T-helper 17 cell (primary cell): ENCODE data around the gene KDELR3. TPM values are rescaled to one million over a fixed set of nuclear protein-coding genes. Genes with fewer than 3 reads are reported as not detected.
"Not testable (repeated sequence)": the region's sequence is repeated elsewhere in the genome, so short reads cannot be mapped to it uniquely, and the experiment has no call there.

ENCODE experiments used
- ATAC-seq: fragments of 150-1000 bp; cut with Tn5 transposase; 2 replicates; pipeline ENCODE4 v1.10.0; 2021; ENCODE audit warnings: mild to moderate bottlenecking, moderate library complexity
- DNase-seq, 3 donors: peaks; one replicate each; pipeline versions ENCODE4 v3.0.0 to v3.0.0-alpha.2; 2020 to 2021
- H3K9me3 ChIP-seq: one replicate; pipeline ENCODE4 v1.7.0; 2013; ENCODE audit warnings: low read length, mild to moderate bottlenecking; ENCODE audit not compliant: control insufficient read depth, poor library complexity, severe bottlenecking
- H3K27ac Mint-ChIP-seq: one replicate; pipeline ENCODE4 v1.8.0; 2022; ENCODE audit warnings: mild to moderate bottlenecking, moderate library complexity, mixed read lengths
- H3K27me3 Mint-ChIP-seq: one replicate; pipeline ENCODE4 v1.8.0; 2022; ENCODE audit warnings: mixed read lengths
- H3K36me3 Mint-ChIP-seq: one replicate; pipeline ENCODE4 v1.8.0; 2022; ENCODE audit warnings: low read depth, mixed read lengths
- H3K4me1 Mint-ChIP-seq: one replicate; pipeline ENCODE4 v1.8.0; 2022; ENCODE audit warnings: mild to moderate bottlenecking, mixed read lengths
- H3K4me3 Mint-ChIP-seq: one replicate; pipeline ENCODE4 v1.8.0; 2022; ENCODE audit warnings: mild to moderate bottlenecking, moderate library complexity, mixed read lengths
- total RNA-seq, 4 donors: library from RNA in 2 of 4; stranded (reverse) in 2 of 4; gene quantifications; one replicate each; pipeline ENCODE4 v1.2.3 and lab custom pipeline; 2022 to 2026

The KDELR3 gene
- total RNA-seq, 2 donors from 2014 or later, result not detected

DNA sequence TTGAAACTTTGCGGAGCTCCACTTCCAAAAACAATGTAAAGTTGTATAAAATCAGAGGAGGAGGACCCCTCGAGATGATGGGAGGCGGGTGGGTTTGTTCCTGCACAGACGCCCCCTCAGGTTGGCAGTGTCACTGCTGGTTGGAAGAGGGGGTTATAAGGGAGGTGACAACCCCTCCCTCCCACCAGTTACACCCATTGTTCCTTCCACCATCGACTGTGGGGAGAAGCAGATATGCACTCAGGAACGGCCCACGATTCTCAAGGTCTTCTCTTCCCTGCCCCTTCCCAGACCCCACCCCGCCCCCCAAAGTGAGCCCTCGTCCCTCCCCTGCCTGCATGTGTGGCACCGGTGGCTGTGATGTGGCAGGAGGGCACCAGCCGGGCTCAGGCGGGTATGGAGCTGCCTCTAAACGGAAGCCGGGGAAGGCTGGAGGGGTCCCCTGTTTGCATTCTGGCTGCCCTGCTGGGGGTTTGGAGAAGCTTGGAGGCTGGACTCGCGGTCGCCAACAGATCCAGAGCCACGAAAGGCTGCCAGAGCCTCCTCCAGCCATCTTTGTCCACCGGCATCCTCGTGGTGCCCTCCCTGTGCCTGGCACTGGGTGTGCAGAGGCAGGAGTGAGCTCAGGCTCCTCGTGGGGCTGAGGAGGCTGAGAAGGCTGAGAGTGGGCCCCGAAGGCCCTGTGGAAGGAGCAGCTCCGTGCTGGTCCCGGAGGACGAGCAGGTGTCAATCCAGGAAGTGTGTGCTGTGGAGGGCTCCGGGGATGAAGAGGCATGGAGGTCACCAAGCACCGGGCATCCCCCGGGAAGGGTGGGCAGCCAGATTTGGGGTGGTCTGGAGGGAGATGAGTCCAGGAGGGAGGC is 778 bp downstream of the KDELR3 start:
- no peak for DNase-seq
- no peak overlapping the region for H3K27ac Mint-ChIP-seq
- ATAC-seq, result no peak
- no peaks in the 10 kb centered on the region for H3K36me3 Mint-ChIP-seq
- peak overlapping the region; percentile 75 for H3K4me3 Mint-ChIP-seq
- H3K9me3 ChIP-seq, result no peaks in the 10 kb centered on the region
- H3K4me1 Mint-ChIP-seq, result peaks cover 7% of the 10 kb centered on the region
- peaks cover 35% of the 10 kb centered on the region for H3K27me3 Mint-ChIP-seq

DNA sequence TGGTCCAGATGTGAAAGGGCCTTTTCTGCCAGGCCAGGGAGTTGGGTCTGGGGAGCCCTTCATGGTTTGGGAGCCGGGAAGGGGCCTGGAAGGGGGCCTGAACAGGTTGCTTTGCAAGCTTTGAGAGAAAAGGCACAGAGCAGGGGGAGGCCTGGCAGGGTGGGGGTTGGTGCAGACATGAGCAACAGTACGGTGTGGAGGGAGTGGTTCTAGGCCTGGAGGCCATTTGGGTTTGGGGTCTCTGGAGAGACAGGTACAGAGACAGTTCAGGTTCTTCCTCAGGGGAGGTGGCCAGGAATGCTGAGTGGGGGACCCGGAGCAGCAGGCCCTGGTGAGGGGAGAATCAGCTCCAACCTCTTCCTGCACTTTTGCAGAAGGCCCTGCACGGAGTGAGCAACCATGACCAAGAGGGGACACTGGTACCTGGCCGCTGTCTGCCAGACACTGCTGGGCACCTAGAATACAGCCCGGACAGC is 1.4 kb downstream of the KDELR3 start:
- ATAC-seq, result no peak
- no peak overlapping the region for H3K4me3 Mint-ChIP-seq
- H3K27me3 Mint-ChIP-seq, result peaks cover 29% of the 10 kb centered on the region
- no peak overlapping the region for H3K27ac Mint-ChIP-seq
- peaks cover 7% of the 10 kb centered on the region for H3K4me1 Mint-ChIP-seq
- H3K9me3 ChIP-seq, result no peaks in the 10 kb centered on the region
- DNase-seq, result no peak
- no peaks in the 10 kb centered on the region for H3K36me3 Mint-ChIP-seq

DNA sequence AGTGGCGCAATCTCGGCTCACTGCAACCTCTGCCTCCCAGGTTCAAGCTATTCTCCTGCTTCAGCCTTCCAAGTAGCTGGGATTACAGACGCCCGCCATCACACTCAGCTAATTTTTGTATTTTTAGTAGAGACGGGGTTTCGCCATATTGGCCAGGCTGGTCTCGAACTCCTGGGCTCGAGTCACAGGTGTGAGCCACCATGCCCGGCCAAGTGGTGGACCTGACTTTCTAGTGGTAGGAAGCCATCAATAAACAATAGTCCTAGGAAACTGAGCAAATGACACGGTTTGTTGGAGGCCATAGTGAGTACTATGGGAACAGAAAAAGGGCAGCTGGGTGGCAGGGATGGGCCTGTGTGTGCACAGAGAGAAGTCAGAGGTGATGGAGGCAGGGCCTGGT is 2.3 kb downstream of the KDELR3 start:
- not testable (repeated sequence) for H3K27ac Mint-ChIP-seq, ATAC-seq, H3K9me3 ChIP-seq, DNase-seq, H3K36me3 Mint-ChIP-seq, H3K4me1 Mint-ChIP-seq
- Mint-ChIP-seq H3K27me3 (peaks cover 25% of the 10 kb centered on the region), H3K4me3 (peak overlapping the region; percentile 67)

DNA sequence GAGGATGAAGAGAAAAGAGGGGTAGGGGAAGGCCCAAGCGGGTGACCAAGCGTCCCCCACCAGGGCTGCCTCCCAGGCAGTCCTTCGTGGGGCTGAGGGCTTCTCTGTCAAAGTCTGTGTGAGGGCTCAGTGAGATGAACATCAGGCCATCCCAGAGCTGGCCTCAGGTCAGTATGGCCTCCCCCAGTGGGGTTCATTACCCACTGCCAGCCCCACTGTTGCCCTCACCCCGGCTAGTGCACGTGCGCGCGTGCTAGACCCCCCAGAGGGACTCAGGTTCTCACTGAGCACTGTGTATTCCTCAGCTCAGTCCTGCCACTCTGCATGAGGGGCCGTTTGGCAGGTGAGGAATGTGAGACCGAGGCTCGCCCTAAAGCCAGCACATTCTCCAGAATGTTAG is 3.3 kb downstream of the KDELR3 start:
- no peak for ATAC-seq
- Mint-ChIP-seq H3K27ac (no peak overlapping the region), H3K27me3 (peaks cover 14% of the 10 kb centered on the region), H3K4me1 (peaks cover 7% of the 10 kb centered on the region), H3K36me3 (no peaks in the 10 kb centered on the region), H3K4me3 (no peak overlapping the region)
- DNase-seq, result no peak
- H3K9me3 ChIP-seq, result no peaks in the 10 kb centered on the region

DNA sequence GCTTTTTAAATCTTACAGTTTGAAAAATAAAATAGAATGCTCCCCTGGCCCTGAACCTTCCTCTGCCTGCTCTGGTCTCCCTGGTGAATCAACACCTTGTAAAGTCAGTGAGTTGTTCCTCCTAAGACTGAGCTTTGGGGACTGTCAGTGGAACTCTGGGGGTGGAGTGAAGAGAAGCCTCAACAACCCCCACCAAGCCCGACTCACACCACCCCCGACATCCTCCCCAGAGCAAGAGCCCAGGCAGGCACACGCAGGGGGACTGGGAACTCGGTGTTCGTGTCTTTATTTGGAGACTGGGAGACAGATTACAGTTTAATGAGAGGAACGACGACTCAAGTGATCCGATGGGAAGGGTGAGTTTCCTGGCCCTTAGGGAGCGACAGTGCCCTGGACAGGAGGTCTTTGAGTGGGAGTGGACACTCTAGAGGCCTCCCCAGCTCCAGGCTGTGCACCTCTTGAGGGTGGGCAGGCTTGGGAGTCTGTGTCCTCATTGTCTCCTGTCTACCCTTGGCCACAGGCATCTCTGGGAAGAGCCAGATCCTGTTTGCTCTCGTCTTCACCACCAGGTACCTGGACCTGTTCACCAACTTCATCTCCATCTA is 6.2 kb downstream of the KDELR3 start:
- Mint-ChIP-seq H3K36me3 (no peaks in the 10 kb centered on the region), H3K27ac (no peak overlapping the region), H3K4me3 (no peak overlapping the region), H3K27me3 (no peaks in the 10 kb centered on the region), H3K4me1 (no peaks in the 10 kb centered on the region)
- DNase-seq (no peak), ATAC-seq (no peak)
- H3K9me3 ChIP-seq, result no peaks in the 10 kb centered on the region

DNA sequence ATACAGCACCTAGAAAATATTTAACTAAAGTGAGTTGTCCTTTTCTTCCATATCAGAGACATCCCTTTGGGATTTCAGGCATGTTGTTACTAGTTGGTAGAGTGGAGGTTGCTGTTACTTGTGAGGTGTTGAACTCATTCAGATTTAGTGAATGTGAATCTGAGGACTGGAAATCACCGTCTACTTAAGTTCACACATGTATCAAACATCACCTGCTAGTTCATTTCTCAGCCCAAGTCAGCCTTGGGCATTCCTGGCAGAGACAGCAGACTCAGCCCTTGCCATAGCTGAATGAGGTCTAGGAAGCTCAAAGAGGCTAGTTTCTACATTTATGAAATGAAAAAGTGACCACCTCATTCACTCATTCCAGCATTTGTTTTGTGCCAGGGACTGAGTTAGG is 9.7 kb downstream of the KDELR3 start:
- no peaks in the 10 kb centered on the region for H3K9me3 ChIP-seq
- H3K4me1 Mint-ChIP-seq, result peaks cover 3% of the 10 kb centered on the region
- H3K4me3 Mint-ChIP-seq, result no peak overlapping the region
- no peak for DNase-seq
- H3K27ac Mint-ChIP-seq, result peak overlapping the region; percentile 61
- no peaks in the 10 kb centered on the region for H3K27me3 Mint-ChIP-seq
- no peaks in the 10 kb centered on the region for H3K36me3 Mint-ChIP-seq
- ATAC-seq, result no peak

DNA sequence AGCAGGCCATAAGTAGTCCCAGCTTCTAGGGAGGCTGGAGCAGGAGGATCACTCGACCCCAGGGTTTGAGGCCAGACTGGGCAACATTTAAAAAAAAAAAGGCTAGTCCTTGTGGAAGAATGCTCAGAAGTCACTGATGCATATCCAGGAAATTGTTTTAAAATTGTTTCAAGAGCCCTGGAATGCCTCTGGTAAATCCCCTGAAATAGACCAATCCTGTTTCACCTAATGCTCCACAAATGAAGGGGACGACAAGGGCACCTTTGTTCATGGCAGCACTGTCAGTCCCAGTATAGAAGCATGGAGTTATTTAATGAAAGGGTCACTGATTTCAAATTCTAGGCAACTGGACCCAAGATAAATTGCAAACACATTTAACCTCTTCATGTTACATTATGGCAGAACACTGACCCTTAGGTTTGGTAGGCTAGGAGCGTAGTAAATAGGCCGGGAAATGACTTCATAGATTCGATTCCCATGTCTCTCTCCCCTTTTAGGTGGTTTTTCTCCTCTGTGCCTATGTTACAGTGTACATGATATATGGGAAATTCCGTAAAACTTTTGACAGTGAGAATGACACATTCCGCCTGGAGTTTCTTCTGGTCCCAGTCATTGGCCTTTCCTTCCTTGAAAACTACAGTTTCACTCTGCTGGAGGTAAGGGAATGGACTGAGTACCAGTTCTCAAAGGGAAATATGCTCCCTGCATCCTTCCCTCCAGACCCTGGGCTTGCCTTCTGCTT is 11.4 kb downstream of the KDELR3 start:
- no peaks in the 10 kb centered on the region for H3K27me3 Mint-ChIP-seq
- no peak overlapping the region for H3K27ac Mint-ChIP-seq
- ATAC-seq (no peak), DNase-seq (no peak)
- peaks cover 4% of the 10 kb centered on the region for H3K36me3 Mint-ChIP-seq
- H3K4me3 Mint-ChIP-seq, result no peak overlapping the region
- H3K9me3 ChIP-seq, result no peaks in the 10 kb centered on the region
- peaks cover 5% of the 10 kb centered on the region for H3K4me1 Mint-ChIP-seq

DNA sequence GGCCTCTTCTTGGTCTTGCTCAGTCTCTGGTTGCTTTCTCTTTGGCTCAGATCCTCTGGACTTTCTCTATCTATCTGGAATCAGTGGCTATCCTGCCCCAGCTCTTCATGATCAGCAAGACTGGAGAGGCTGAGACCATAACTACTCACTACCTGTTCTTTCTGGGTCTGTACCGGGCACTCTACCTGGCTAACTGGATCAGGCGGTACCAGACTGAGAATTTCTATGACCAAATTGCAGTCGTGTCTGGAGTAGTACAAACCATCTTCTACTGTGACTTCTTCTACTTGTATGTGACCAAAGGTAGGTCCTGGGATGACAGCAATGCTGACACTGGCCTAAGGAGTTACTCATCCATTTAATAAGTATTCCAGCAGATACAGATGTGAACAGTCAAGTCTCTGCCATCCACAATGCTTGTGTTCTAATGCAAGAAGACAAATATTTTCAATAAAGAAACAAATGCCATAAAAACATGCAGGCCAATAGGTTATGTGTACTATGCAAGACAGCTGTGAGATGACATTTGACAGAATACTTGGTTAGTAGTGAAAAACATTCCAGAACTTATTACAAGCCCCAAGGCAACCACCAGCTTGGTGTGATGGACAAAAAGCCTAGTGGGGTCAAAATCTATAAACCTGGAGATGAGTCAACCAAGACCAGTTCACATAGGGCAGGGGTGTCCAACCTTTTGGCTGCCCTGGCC is 13.4 kb downstream of the KDELR3 start:
- Mint-ChIP-seq H3K4me3 (peak overlapping the region; percentile 15), H3K27ac (peak overlapping the region; percentile 79), H3K36me3 (peaks cover 5% of the 10 kb centered on the region), H3K27me3 (no peaks in the 10 kb centered on the region), H3K4me1 (peaks cover 6% of the 10 kb centered on the region)
- ATAC-seq (peak; percentile 12), DNase-seq (no peak)
- no peaks in the 10 kb centered on the region for H3K9me3 ChIP-seq

DNA sequence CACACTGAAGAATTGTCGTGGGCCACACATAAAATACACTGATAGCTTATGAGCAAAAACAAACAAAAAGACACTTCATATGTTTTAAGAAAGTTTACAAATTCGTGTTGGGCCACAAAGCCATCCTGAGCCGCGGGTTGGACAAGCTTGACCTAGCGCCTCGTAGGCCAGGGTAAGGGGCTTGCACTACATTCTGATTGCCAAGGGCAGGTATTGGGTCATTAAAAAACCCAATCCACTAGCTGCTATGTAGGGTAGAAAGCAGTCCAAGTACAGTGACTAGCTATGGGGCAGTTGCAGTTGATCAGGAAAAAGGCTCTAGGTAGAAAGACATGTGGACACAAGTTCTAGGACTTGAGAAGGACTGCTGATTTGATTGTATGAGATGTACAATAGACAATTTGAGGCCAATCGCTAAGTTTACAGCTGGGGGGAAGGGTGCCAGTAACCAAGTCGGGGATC is 14.0 kb downstream of the KDELR3 start:
- peaks cover 6% of the 10 kb centered on the region for H3K4me1 Mint-ChIP-seq
- no peak for ATAC-seq
- no peaks in the 10 kb centered on the region for H3K9me3 ChIP-seq
- peak overlapping the region; percentile 79 for H3K27ac Mint-ChIP-seq
- peak overlapping the region; percentile 7 for H3K4me3 Mint-ChIP-seq
- peaks cover 5% of the 10 kb centered on the region for H3K36me3 Mint-ChIP-seq
- H3K27me3 Mint-ChIP-seq, result no peaks in the 10 kb centered on the region
- DNase-seq, result no peak

DNA sequence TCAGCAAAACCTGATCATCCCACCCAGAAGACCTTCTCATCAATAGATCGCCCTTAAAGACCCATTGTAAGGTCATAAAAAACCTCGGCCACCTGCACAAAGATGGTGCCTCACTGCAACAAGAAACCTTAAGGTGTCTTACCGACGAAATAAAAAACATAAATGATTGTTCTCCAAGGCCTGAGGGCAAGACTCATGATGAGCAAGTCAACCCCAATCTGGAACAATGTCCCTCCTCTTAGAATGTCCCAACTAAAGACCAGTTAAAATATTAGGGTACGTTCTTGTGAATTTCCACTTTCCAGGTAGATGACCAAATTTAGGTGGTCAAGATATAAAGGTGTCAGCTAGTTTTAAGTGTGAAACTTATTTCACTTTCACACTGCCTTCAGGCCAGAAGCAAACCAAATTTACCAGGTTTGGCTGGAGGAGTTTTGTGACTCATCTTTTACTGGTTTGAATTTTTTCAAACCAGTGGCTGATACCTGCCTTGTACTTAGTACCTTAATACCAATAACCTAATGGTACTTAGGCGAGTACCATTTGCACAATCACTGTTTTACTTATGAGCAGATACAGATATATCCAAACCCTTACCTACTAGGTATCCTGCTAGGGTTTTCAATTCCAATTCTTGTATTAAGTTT is 14.9 kb downstream of the KDELR3 start:
- peaks cover 5% of the 10 kb centered on the region for H3K36me3 Mint-ChIP-seq
- H3K4me3 Mint-ChIP-seq, result no peak overlapping the region
- H3K27ac Mint-ChIP-seq, result peak overlapping the region; percentile 79
- H3K9me3 ChIP-seq, result no peaks in the 10 kb centered on the region
- ATAC-seq, result no peak
- no peak for DNase-seq
- no peaks in the 10 kb centered on the region for H3K27me3 Mint-ChIP-seq
- peaks cover 7% of the 10 kb centered on the region for H3K4me1 Mint-ChIP-seq

DNA sequence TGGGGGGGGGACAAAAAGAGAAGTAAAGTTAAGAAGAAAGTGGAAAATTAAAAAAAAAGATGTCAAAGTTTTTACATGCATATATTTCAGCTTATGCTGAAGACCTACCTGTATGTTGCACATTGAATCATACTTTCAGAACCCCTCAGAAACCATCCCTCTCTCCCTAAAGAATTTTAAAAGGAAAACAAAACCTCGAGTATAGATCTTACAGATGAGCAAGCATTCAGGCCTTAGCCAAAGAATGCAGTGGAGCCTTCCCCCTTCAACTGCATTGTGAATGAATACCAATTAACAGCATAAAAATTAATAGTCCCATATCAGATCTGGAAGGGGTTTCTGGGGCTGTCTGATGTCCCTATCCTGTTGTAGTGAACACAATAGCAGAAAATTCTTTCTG is 16.3 kb downstream of the KDELR3 start:
- no peak for ATAC-seq
- Mint-ChIP-seq H3K27ac (peak overlapping the region; percentile 43), H3K4me1 (peaks cover 16% of the 10 kb centered on the region)

DNA sequence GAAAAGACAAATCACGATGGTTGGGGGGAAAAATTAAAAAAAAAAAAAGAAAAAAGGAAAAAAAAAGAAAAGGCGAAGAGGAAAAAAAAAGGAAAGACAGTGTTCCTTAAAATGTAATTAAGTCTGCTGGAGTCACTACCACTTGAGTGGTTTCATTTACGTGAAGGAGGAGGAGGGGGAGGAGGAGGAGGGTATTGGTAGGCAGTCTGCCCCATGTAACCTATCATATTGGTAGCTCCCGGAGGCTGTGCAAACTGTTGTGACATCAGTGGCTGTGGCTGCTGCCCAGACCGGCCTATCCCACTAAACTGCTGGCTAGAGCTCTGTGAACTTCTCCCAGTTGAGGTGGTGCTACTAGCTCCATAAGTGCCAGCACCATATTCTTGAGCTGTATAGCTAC is 17.9 kb downstream of the KDELR3 start:
- H3K4me3 Mint-ChIP-seq, result peak overlapping the region; percentile 36
- peaks cover 11% of the 10 kb centered on the region for H3K36me3 Mint-ChIP-seq
- ATAC-seq, result peak; percentile 20
- peak overlapping the region; percentile 66 for H3K27ac Mint-ChIP-seq
- H3K4me1 Mint-ChIP-seq, result peaks cover 25% of the 10 kb centered on the region
- no peaks in the 10 kb centered on the region for H3K9me3 ChIP-seq
- H3K27me3 Mint-ChIP-seq, result no peaks in the 10 kb centered on the region
- no peak for DNase-seq

More for the DNA sequence above, 16.3 kb downstream of the KDELR3 start:
- no peaks in the 10 kb centered on the region for H3K27me3 Mint-ChIP-seq
- no peaks in the 10 kb centered on the region for H3K9me3 ChIP-seq
- H3K36me3 Mint-ChIP-seq, result peaks cover 8% of the 10 kb centered on the region
- H3K4me3 Mint-ChIP-seq, result no peak overlapping the region
- DNase-seq, result no peak
